Measurements from ENCODE around the gene PIN4. TPM values are rescaled to one million over a fixed set of nuclear protein-coding genes. Genes with fewer than 3 reads are reported as not detected.

Gene PIN4
- total RNA-seq, 1 experiment from 2014 or later: 10.5 TPM

GRCh38 chrX:72240976-72241375 lies 59.4 kb downstream of the PIN4 start:
- H3K4me3 ChIP-seq (ENCODE audit: low read length): no peak overlapping the region
- no peaks in the 10 kb centered on the region for H4K20me1 ChIP-seq (ENCODE audit: insufficient read depth, low read depth, low read length)
- H3K27ac ChIP-seq (ENCODE audit: low read length): no peak overlapping the region
- H3K9ac ChIP-seq (ENCODE audit: low read length): no peak overlapping the region
- no peak overlapping the region for H3K4me2 ChIP-seq (ENCODE audit: low read depth, low read length, poor library complexity, severe bottlenecking)
- peaks cover 13% of the 10 kb centered on the region for H3K4me1 ChIP-seq (ENCODE audit: low read length)
- H3K79me2 ChIP-seq (ENCODE audit: low read length): peaks cover 22% of the 10 kb centered on the region
- H2AFZ ChIP-seq (ENCODE audit: low read length): no peak overlapping the region
- 0 out of 2 replicates have a peak, but pooled peaks cover 5% of the 10 kb centered on the region for H3K36me3 ChIP-seq (ENCODE audit: insufficient read depth, low read length)
- H3K9me3 ChIP-seq (ENCODE audit: low read length): no peaks in the 10 kb centered on the region
- no peaks in the 10 kb centered on the region for H3K9me2 ChIP-seq (replicated peaks; ENCODE audit: insufficient read depth, low read length)
- no peaks in the 10 kb centered on the region for H3K27me3 ChIP-seq (ENCODE audit: low read length)
- no peak for DNase-seq

- H3K27ac ChIP-seq (ENCODE audit: low read length): no peak overlapping the region
- H4K20me1 ChIP-seq (ENCODE audit: insufficient read depth, low read depth, low read length): no peaks in the 10 kb centered on the region
- peaks cover 10% of the 10 kb centered on the region for H3K4me1 ChIP-seq (ENCODE audit: low read length)
- H3K4me3 ChIP-seq (ENCODE audit: low read length): no peak overlapping the region
- no peak overlapping the region for H3K9ac ChIP-seq (ENCODE audit: low read length)
- H3K9me3 ChIP-seq (ENCODE audit: low read length): no peaks in the 10 kb centered on the region
- peak; percentile 45 for DNase-seq
- H3K27me3 ChIP-seq (ENCODE audit: low read length): no peaks in the 10 kb centered on the region
- no peaks in the 10 kb centered on the region for H3K36me3 ChIP-seq (ENCODE audit: insufficient read depth, low read length)
- H3K9me2 ChIP-seq (replicated peaks; ENCODE audit: insufficient read depth, low read length): no peaks in the 10 kb centered on the region
- H2AFZ ChIP-seq (ENCODE audit: low read length): no peak overlapping the region
- H3K79me2 ChIP-seq (ENCODE audit: low read length): peaks cover under 1% of the 10 kb centered on the region
- no peak overlapping the region for H3K4me2 ChIP-seq (ENCODE audit: low read depth, low read length, poor library complexity, severe bottlenecking)
These were observed 61.9 kb downstream of the PIN4 start for GRCh38 chrX:72243472-72243871.

- Histone ChIP-seq H3K4me2 (ENCODE audit: low read depth, low read length, poor library complexity, severe bottlenecking) (no peak overlapping the region), H4K20me1 (ENCODE audit: insufficient read depth, low read depth, low read length) (no peaks in the 10 kb centered on the region), H3K79me2 (ENCODE audit: low read length) (no peaks in the 10 kb centered on the region), H2AFZ (ENCODE audit: low read length) (no peak overlapping the region), H3K27ac (ENCODE audit: low read length) (no peak overlapping the region), H3K27me3 (ENCODE audit: low read length) (no peaks in the 10 kb centered on the region), H3K36me3 (ENCODE audit: insufficient read depth, low read length) (no peaks in the 10 kb centered on the region), H3K9me3 (ENCODE audit: low read length) (no peaks in the 10 kb centered on the region), H3K4me1 (ENCODE audit: low read length) (peaks cover 6% of the 10 kb centered on the region), H3K4me3 (ENCODE audit: low read length) (no peak overlapping the region), H3K9ac (ENCODE audit: low read length) (no peak overlapping the region), H3K9me2 (replicated peaks; ENCODE audit: insufficient read depth, low read length) (no peaks in the 10 kb centered on the region)
- DNase-seq: peak; percentile 71
These were observed 64.0 kb downstream of the PIN4 start for GRCh38 chrX:72245461-72246089.

- no peak overlapping the region for H3K27ac ChIP-seq (ENCODE audit: low read length)
- peaks cover 6% of the 10 kb centered on the region for H3K4me1 ChIP-seq (ENCODE audit: low read length)
- H3K36me3 ChIP-seq (ENCODE audit: insufficient read depth, low read length): no peaks in the 10 kb centered on the region
- no peak for DNase-seq
- no peaks in the 10 kb centered on the region for H3K9me2 ChIP-seq (replicated peaks; ENCODE audit: insufficient read depth, low read length)
- H3K4me2 ChIP-seq (ENCODE audit: low read depth, low read length, poor library complexity, severe bottlenecking): no peak overlapping the region
- H3K9ac ChIP-seq (ENCODE audit: low read length): no peak overlapping the region
- H3K4me3 ChIP-seq (ENCODE audit: low read length): no peak overlapping the region
- H2AFZ ChIP-seq (ENCODE audit: low read length): no peak overlapping the region
- H3K27me3 ChIP-seq (ENCODE audit: low read length): no peaks in the 10 kb centered on the region
- H4K20me1 ChIP-seq (ENCODE audit: insufficient read depth, low read depth, low read length): no peaks in the 10 kb centered on the region
- no peaks in the 10 kb centered on the region for H3K79me2 ChIP-seq (ENCODE audit: low read length)
- no peaks in the 10 kb centered on the region for H3K9me3 ChIP-seq (ENCODE audit: low read length)
These were observed 65.8 kb downstream of the PIN4 start for GRCh38 chrX:72247206-72247942.

Other genes starting within 250 kb of the PIN4 start
- gene RTL5, start 49.8 kb upstream of the PIN4 start, total RNA-seq (2014; rRNA removed; shearing (Covaris generic); ENCODE audit: low replicate concordance): 0.07 TPM in 1 of 2 replicates, not detected in the other
- gene ERCC6L, start 57.3 kb downstream of the PIN4 start, total RNA-seq (2014; rRNA removed; shearing (Covaris generic); ENCODE audit: low replicate concordance): 3.0 and 5.9 TPM in 2 replicates
- gene RPS4X, start 95.5 kb downstream of the PIN4 start, total RNA-seq (2014; rRNA removed; shearing (Covaris generic); ENCODE audit: low replicate concordance): 1,619 and 1,990 TPM in 2 replicates
- 0.26 TPM in 1 of 2 replicates, not detected in the other for gene CITED1, start 124.2 kb downstream of the PIN4 start, total RNA-seq (2014; rRNA removed; shearing (Covaris generic); ENCODE audit: low replicate concordance)